SK-N-SH (cell line): ENCODE measurements around the gene CALHM1. TPM values are rescaled to one million over a fixed set of nuclear protein-coding genes. Genes with fewer than 3 reads are reported as not detected.

ENCODE experiments used
- CTCF ChIA-PET: fragments of 300-600, 350-600 bp; formaldehyde crosslinking; extraction: SDS; loops from one replicate; lab custom pipeline; 2021; lab: Yijun Ruan, JAX
- POLR2A ChIA-PET: fragments of 350-600 bp; sonication (Branson Sonifier 250); formaldehyde crosslinking; extraction: SDS; loops from one replicate; lab custom pipeline; 2020; ENCODE audit warnings: antibody characterized with exemption, inconsistent platforms; lab: Yijun Ruan, JAX
- DNase-seq: peaks from one replicate; pipeline ENCODE4 v3.0.0; 2012
- H2AFZ ChIP-seq: fragments of 200-600 bp; sonication (generic); 2 replicates; pipeline ENCODE4 v1.8.1; 2016; ENCODE audit warnings: antibody characterized with exemption, mild to moderate bottlenecking, low read depth
- H3F3A ChIP-seq: fragments of 200-600 bp; sonication (generic); replicated peaks from 2 replicates; pipeline ENCODE3; 2016; ENCODE audit warnings: antibody characterized with exemption, mild to moderate bottlenecking; ENCODE audit not compliant: insufficient read depth
- H3K27ac ChIP-seq, 2 experiments: fragments of 200-500 bp in 1 of 2; fragments of 200-600 bp in 1 of 2; sonication (Bioruptor generic) in 1 of 2; sonication (generic), shearing (Covaris generic) in 1 of 2; 2 replicates each; pipeline versions ENCODE4 v1.5.1 to v1.6.1; 2014 to 2016; ENCODE audit warnings: low read depth in 2 of 2, inconsistent platforms in 1 of 2, low read length in 1 of 2, mild to moderate bottlenecking in 1 of 2, mixed read lengths in 1 of 2
- H3K27me3 ChIP-seq: fragments of 200-600 bp; sonication (generic), shearing (Covaris generic); 2 replicates; pipeline ENCODE4 v1.6.1; 2016; ENCODE audit warnings: mixed run types; ENCODE audit not compliant: insufficient read depth
- H3K36me3 ChIP-seq, 2 experiments: fragments of 200-500 bp in 1 of 2; fragments of 200-600 bp in 1 of 2; sonication (Bioruptor generic) in 1 of 2; sonication (generic) in 1 of 2; replicated peaks in 1 of 2; 2 replicates each; pipeline versions ENCODE3 to v1.5.1; 2014 to 2016; ENCODE audit warnings: low read length in 1 of 2, mild to moderate bottlenecking in 1 of 2; ENCODE audit not compliant: insufficient read depth in 2 of 2, control insufficient read depth in 1 of 2
- H3K4me1 ChIP-seq, 2 experiments: fragments of 200-500 bp in 1 of 2; fragments of 200-600 bp in 1 of 2; sonication (Bioruptor generic) in 1 of 2; sonication (generic), shearing (Covaris generic) in 1 of 2; 2 replicates each; pipeline versions ENCODE4 v1.5.1 to v1.6.1; 2014 to 2016; ENCODE audit warnings: low read depth in 1 of 2, low read length in 1 of 2, mixed run types in 1 of 2; ENCODE audit not compliant: insufficient read depth in 2 of 2, control insufficient read depth in 1 of 2
- H3K4me2 ChIP-seq: fragments of 200-600 bp; sonication (generic), shearing (Covaris generic); 2 replicates; pipeline ENCODE4 v1.6.1; 2017; ENCODE audit warnings: mixed run types
- H3K4me3 ChIP-seq, 2 experiments: fragments of 200-500 bp in 1 of 2; fragments of 200-600 bp in 1 of 2; sonication (Bioruptor generic) in 1 of 2; sonication (generic), shearing (Covaris generic) in 1 of 2; 2 replicates each; pipeline versions ENCODE4 v1.5.1 to v1.8.1; 2014 to 2016; ENCODE audit warnings: low read depth in 2 of 2, inconsistent platforms in 1 of 2, low read length in 1 of 2, mild to moderate bottlenecking in 1 of 2, mixed read lengths in 1 of 2, moderate library complexity in 1 of 2
- H3K79me2 ChIP-seq: fragments of 200-600 bp; sonication (generic); 2 replicates; pipeline ENCODE4 v1.8.1; 2017; ENCODE audit warnings: mild to moderate bottlenecking; ENCODE audit not compliant: insufficient read depth
- H3K9ac ChIP-seq: fragments of 200-600 bp; sonication (generic); 2 replicates; pipeline ENCODE4 v1.6.1; 2017; ENCODE audit warnings: mixed run types
- H3K9me2 ChIP-seq: fragments of 200-600 bp; sonication (generic); 2 replicates; pipeline ENCODE4 v1.6.1; 2017; ENCODE audit warnings: mixed run types
- H3K9me3 ChIP-seq: fragments of 200-600 bp; sonication (generic); 2 replicates; pipeline ENCODE4 v1.6.1; 2017; ENCODE audit warnings: mixed run types, mild to moderate bottlenecking, moderate library complexity
- H4K20me1 ChIP-seq: fragments of 200-600 bp; sonication (generic); 2 replicates; pipeline ENCODE4 v1.6.1; 2017; ENCODE audit warnings: mild to moderate bottlenecking, mixed run types; ENCODE audit not compliant: insufficient read depth
- ELF1 ChIP-seq: IDR thresholded peaks from 2 replicates; pipeline ENCODE4 v1.4.0; 2012
- FOXJ3 ChIP-seq: sonication (generic); formaldehyde crosslinking; IDR thresholded peaks from 2 replicates; pipeline ENCODE4 v1.5.1; 2020; ENCODE audit warnings: mild to moderate bottlenecking, missing genetic modification reagents
- FOXM1 ChIP-seq: IDR thresholded peaks from 2 replicates; pipeline ENCODE4 v1.4.0; 2012; ENCODE audit warnings: low read depth, mild to moderate bottlenecking
- GABPA ChIP-seq: IDR thresholded peaks from 2 replicates; pipeline ENCODE4 v1.4.0; 2012; ENCODE audit warnings: low read depth, mild to moderate bottlenecking
- JUND ChIP-seq: IDR thresholded peaks from 2 replicates; pipeline ENCODE4 v1.4.0; 2012
- MEF2A ChIP-seq: IDR thresholded peaks from 2 replicates; pipeline ENCODE4 v1.4.0; 2012; ENCODE audit warnings: low read depth, borderline replicate concordance
- MXI1 ChIP-seq: IDR thresholded peaks from 2 replicates; pipeline ENCODE4 v1.6.1; 2012; ENCODE audit warnings: mild to moderate bottlenecking, low read depth, low read length, improper control_type of control experiment
- NFIC ChIP-seq: IDR thresholded peaks from 2 replicates; pipeline ENCODE4 v1.4.0; 2012; ENCODE audit warnings: borderline replicate concordance
- REST ChIP-seq: IDR thresholded peaks from 2 replicates; pipeline ENCODE4 v1.6.1; 2012; ENCODE audit warnings: mild to moderate bottlenecking, low read depth, low read length, moderate library complexity
- RFX5 ChIP-seq: IDR thresholded peaks from 2 replicates; pipeline ENCODE4 v1.6.1; 2012; ENCODE audit warnings: mild to moderate bottlenecking, improper control_type of control experiment, low read length
- RXRA ChIP-seq: IDR thresholded peaks from 2 replicates; pipeline ENCODE4 v1.4.0; 2012; ENCODE audit warnings: low read depth, mild to moderate bottlenecking, borderline replicate concordance
- SIN3A ChIP-seq: IDR thresholded peaks from 2 replicates; pipeline ENCODE4 v1.6.1; 2012; ENCODE audit warnings: low read depth, mild to moderate bottlenecking, low read length, moderate library complexity, borderline replicate concordance
- TAF1 ChIP-seq: IDR thresholded peaks from 2 replicates; pipeline ENCODE4 v1.6.1; 2012; ENCODE audit warnings: low read depth, mild to moderate bottlenecking, low read length, moderate library complexity, borderline replicate concordance
- USF1 ChIP-seq: IDR thresholded peaks from 2 replicates; pipeline ENCODE4 v1.4.0; 2012; ENCODE audit warnings: low read depth, borderline replicate concordance
- WGBS: methylation state at CpG from one replicate; pipeline ENCODE4 v1.1.6; 2017; ENCODE audit warnings: low lambda C conversion rate; 5-methylcytosine and 5-hydroxymethylcytosine counted together
- polyA plus RNA-seq, 3 experiments: library from polyadenylated mRNA; depleted of rRNA; stranded (reverse); fragments of >200 nt; gene quantifications; 2 replicates each; pipeline ENCODE4 v1.2.3, GENCODE V29; 2012

Gene CALHM1
- polyA plus RNA-seq, 1 of the 3 experiments (the other 2 are of a cell fraction) = not detected

- Histone ChIP-seq H3K4me2 (no peak overlapping the region), H3K9ac (no peak overlapping the region), H3K27me3 (no peaks in the 10 kb centered on the region), H3K27ac (no peak overlapping the region), H3K36me3 (peaks cover 40 to 53% of the 10 kb centered on the region in 2 experiments), H3K4me3 (no peak overlapping the region), H3K79me2 (no peaks in the 10 kb centered on the region), H3K9me2 (no peaks in the 10 kb centered on the region), H4K20me1 (no peaks in the 10 kb centered on the region), H3F3A (peaks cover 5% of the 10 kb centered on the region), H2AFZ (no peak overlapping the region), H3K9me3 (no peaks in the 10 kb centered on the region), H3K4me1 (peaks cover 0 to 18% of the 10 kb centered on the region in 2 experiments; a peak in 1 of 4 replicates)
- ChIA-PET CTCF (interaction anchor here (1.0 kb wide), 1 partner anchor 30 kb away, joined by 4 read pairs; no protein-coding TSS in a partner anchor), POLR2A (no interaction called here)
- WGBS = 93% methylated on average over 8 of the region's 23 CpGs
- no peak for DNase-seq
- TF ChIP-seq MXI1 (no peak), SIN3A (no peak), JUND (no peak), FOXM1 (no peak), NFIC (no peak), GABPA (no peak), ELF1 (no peak), TAF1 (no peak), RXRA (no peak), RFX5 (no peak)
Measured at GRCh38 chr10:103447187-103447586, 11.5 kb downstream of the CALHM1 start.

- H3K36me3 ChIP-seq = peaks cover 50 to 65% of the 10 kb centered on the region in 2 experiments
- H3K4me3 ChIP-seq = no peak overlapping the region
- H3K9ac ChIP-seq = no peak overlapping the region; the same call in 1 of the 2 replicates
- no peaks in the 10 kb centered on the region for H3K79me2 ChIP-seq
- no peak overlapping the region for H2AFZ ChIP-seq
- no peaks in the 10 kb centered on the region for H3K9me3 ChIP-seq
- H4K20me1 ChIP-seq = no peaks in the 10 kb centered on the region
- H3K4me2 ChIP-seq = no peak overlapping the region
- TF ChIP-seq USF1 (no peak), REST (no peak), MXI1 (no peak), NFIC (no peak), MEF2A (no peak), FOXJ3 (CRISPR knock-in tag) (no peak)
- TF ChIP-seq, all 33 proteins: peak for 0
- POLR2A ChIA-PET = no interaction called here
- Histone ChIP-seq H3K27me3 (no peaks in the 10 kb centered on the region), H3K9me2 (no peaks in the 10 kb centered on the region), H3K4me1 (peaks cover 0 to 9% of the 10 kb centered on the region in 2 experiments; a peak in 1 of 4 replicates), H3K27ac (peak overlapping the region in 1 of 2 experiments; percentile 77; a peak in 2 of 4 replicates), H3F3A (peaks cover 5% of the 10 kb centered on the region)
- DNase-seq = no peak
- CTCF ChIA-PET = interaction anchor here (1.0 kb wide), 1 partner anchor 29 kb away, joined by 4 read pairs; no protein-coding TSS in a partner anchor
- 86% methylated on average over 11 of the region's 12 CpGs for WGBS
Measured at GRCh38 chr10:103445767-103446567, 12.7 kb downstream of the CALHM1 start.
